Liver (tissue), 3 donors: ENCODE results near the gene DNMT3A.

Experiments
- ATF3 ChIP-seq: IDR thresholded peaks from 2 replicates; pipeline ENCODE4 v1.6.1; 2016; ENCODE audit warnings: antibody characterized with exemption
- CTCF ChIP-seq: fragments of 150-350 bp; IDR thresholded peaks from 2 replicates; pipeline ENCODE4 v1.5.1; 2017; ENCODE audit warnings: improper control_type of control experiment, low read depth, low read length; ENCODE audit not compliant: missing input control
- EGR1 ChIP-seq, 2 donors: IDR thresholded peaks; 2 replicates each; pipeline ENCODE4 v1.6.1; 2016 to 2018; ENCODE audit warnings: antibody characterized with exemption in 2 of 2, low read depth in 2 of 2
- GABPA ChIP-seq, 2 donors: IDR thresholded peaks in 1 of 2; conservative IDR thresholded peaks in 1 of 2; 2 replicates each; pipeline ENCODE4 v1.6.1; 2016; ENCODE audit warnings: antibody characterized with exemption in 2 of 2, mild to moderate bottlenecking in 1 of 2, moderate library complexity in 1 of 2
- HNF4A ChIP-seq, 2 donors: conservative IDR thresholded peaks; 2 replicates each; pipeline ENCODE4 v1.6.1; 2016; ENCODE audit warnings: antibody characterized with exemption in 2 of 2, mild to moderate bottlenecking in 2 of 2
- HNF4G ChIP-seq: IDR thresholded peaks from 2 replicates; pipeline ENCODE4 v1.6.1; 2016; ENCODE audit warnings: antibody characterized with exemption
- JUND ChIP-seq, 2 donors: IDR thresholded peaks; 2 replicates each; pipeline ENCODE4 v1.6.1; 2016; ENCODE audit warnings: antibody characterized with exemption in 2 of 2
- MAX ChIP-seq: IDR thresholded peaks from 2 replicates; pipeline ENCODE4 v1.6.1; 2016; ENCODE audit warnings: antibody characterized with exemption
- RAD21 ChIP-seq, 2 donors: IDR thresholded peaks; 2 replicates each; pipeline ENCODE4 v1.6.1; 2016; ENCODE audit warnings: antibody characterized with exemption in 2 of 2, mild to moderate bottlenecking in 2 of 2
- REST ChIP-seq: IDR thresholded peaks from 2 replicates; pipeline ENCODE4 v1.6.1; 2016; ENCODE audit warnings: antibody characterized with exemption, mild to moderate bottlenecking
- RXRA ChIP-seq, 2 donors: IDR thresholded peaks; 2 replicates each; pipeline ENCODE4 v1.6.1; 2017 to 2018; ENCODE audit warnings: antibody characterized with exemption in 2 of 2, mild to moderate bottlenecking in 1 of 2
- SP1 ChIP-seq: IDR thresholded peaks from 2 replicates; pipeline ENCODE4 v1.6.1; 2018; ENCODE audit warnings: antibody characterized with exemption, mild to moderate bottlenecking
- TAF1 ChIP-seq: conservative IDR thresholded peaks from 2 replicates; pipeline ENCODE4 v1.6.1; 2016; ENCODE audit warnings: antibody characterized with exemption, mild to moderate bottlenecking
- YY1 ChIP-seq: IDR thresholded peaks from 2 replicates; pipeline ENCODE4 v1.6.1; 2016; ENCODE audit warnings: antibody characterized with exemption, mild to moderate bottlenecking
- donor health status: healthy.
- donor health status: healthy.

- TF ChIP-seq CTCF (no peak), MAX (no peak), RAD21 (IDR thresholded peaks at IDR 0.05) (no peak), REST (no peak), JUND (IDR thresholded peaks at IDR 0.05) (no peak), ATF3 (no peak), EGR1 (IDR thresholded peaks at IDR 0.05; ENCODE audit: low read depth in 2 of 2) (no peak), HNF4G (no peak), TAF1 (no peak), RXRA (IDR thresholded peaks at IDR 0.05) (no peak), YY1 (no peak), HNF4A (conservative IDR thresholded peaks at IDR 0.05) (no peak), GABPA (IDR thresholded peaks at IDR 0.05 in 1 of 2, conservative IDR thresholded peaks at IDR 0.05 in 1 of 2) (no peak), SP1 (no peak)
Measured at GRCh38 chr2:25372405-25373268, 30.9 kb upstream of the DNMT3A start.
